ENCODE data around the gene DNAJC13.

Gene DNAJC13

DNA sequence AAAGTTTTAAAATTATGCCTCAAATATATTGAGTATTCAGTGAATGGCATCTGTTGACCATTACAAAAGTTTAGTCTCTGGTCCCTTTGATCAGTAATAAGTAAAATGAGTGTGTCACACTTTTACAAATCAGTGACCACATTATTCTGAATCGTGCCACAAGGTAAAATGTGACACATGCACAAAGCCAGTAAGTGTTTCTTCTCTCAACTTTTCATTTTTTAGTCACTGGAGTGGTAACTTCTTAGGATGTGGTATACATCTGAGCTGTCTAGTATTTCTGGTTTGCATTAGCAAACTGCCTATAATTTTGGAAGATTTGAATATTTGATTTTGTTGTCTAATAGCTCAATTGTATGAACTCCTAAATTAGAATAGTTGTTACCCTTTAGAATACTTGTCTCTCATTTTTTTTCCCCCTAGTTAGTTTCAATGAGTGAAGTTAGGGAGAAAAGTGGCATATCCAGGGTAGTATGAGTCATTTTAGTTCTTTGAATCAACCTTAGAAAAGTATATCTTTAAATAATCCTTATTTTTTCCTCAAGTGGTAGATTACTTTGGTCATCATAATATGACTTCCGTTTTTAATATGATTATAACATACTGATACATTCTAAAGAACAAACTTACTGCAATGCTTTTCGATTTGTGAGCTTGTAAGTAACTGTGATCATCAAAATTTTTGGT, 18.1 kb downstream of the DNAJC13 start:
- Histone ChIP-seq H3K9me3 (ENCODE audit: insufficient read depth, low read length, severe bottlenecking) (no peaks in the 10 kb centered on the region), H3K4me1 (ENCODE audit: insufficient read depth, low read length) (no peaks in the 10 kb centered on the region), H3K27me3 (ENCODE audit: insufficient read depth, low read length, poor library complexity) (no peaks in the 10 kb centered on the region), H2AFZ (ENCODE audit: low read depth, low read length) (no peak overlapping the region), H3K4me3 (ENCODE audit: low read depth in 1 of 2, low read length in 2 of 2) (no peak overlapping the region), H3K4me2 (ENCODE audit: insufficient read depth, low read length) (no peak overlapping the region), H3K36me3 (ENCODE audit: insufficient read depth, low read length) (peaks cover 19% of the 10 kb centered on the region; the same call in 1 of the 2 replicates), H3K79me2 (ENCODE audit: insufficient read depth, low read length) (peaks cover 19% of the 10 kb centered on the region), H3K27ac (ENCODE audit: low read length) (no peak overlapping the region), H4K20me1 (ENCODE audit: insufficient read depth, low read length) (peaks cover 5% of the 10 kb centered on the region; the same call in 1 of the 2 replicates), H3K9ac (ENCODE audit: low read depth, low read length) (no peak overlapping the region)
- TF ChIP-seq EZH2 (IDR thresholded peaks at IDR 0.05; ENCODE audit: borderline replicate concordance, low read depth, low read length, severe bottlenecking): no peak
- TF ChIP-seq, protein P1, sequence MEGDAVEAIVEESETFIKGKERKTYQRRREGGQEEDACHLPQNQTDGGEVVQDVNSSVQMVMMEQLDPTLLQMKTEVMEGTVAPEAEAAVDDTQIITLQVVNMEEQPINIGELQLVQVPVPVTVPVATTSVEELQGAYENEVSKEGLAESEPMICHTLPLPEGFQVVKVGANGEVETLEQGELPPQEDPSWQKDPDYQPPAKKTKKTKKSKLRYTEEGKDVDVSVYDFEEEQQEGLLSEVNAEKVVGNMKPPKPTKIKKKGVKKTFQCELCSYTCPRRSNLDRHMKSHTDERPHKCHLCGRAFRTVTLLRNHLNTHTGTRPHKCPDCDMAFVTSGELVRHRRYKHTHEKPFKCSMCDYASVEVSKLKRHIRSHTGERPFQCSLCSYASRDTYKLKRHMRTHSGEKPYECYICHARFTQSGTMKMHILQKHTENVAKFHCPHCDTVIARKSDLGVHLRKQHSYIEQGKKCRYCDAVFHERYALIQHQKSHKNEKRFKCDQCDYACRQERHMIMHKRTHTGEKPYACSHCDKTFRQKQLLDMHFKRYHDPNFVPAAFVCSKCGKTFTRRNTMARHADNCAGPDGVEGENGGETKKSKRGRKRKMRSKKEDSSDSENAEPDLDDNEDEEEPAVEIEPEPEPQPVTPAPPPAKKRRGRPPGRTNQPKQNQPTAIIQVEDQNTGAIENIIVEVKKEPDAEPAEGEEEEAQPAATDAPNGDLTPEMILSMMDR (IDR thresholded peaks at IDR 0.05; ENCODE audit: borderline replicate concordance, extremely low read depth, low read length, poor library complexity, severe bottlenecking): no peak
- ATAC-seq (ENCODE audit: insufficient read depth, low read depth) (no peak), DNase-seq (no peak)

DNA sequence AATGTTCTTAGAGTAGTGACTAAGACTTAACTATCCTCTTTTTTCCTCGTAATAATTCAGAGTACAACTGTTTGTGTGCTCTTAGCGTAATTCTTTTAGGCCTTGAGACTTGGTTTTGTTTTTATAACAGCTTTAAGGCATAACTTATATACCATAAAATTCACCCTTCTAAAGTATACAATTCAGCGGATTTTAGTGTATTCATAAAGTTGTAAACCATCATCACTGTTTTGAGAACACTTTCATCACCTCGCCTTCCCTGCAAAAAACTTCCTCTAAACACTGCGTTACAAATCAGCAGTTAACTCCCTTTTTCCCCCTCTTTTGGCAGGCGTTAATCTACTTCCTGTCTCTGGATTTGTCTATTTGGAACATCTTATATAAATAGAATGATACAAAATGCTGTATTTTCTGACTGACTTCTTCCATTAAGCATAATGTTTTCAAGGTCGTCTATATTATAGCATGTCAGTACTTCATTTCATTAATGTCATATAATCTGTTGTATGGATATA, 18.7 kb downstream of the DNAJC13 start:
- TF ChIP-seq, protein P1 (IDR thresholded peaks at IDR 0.05; ENCODE audit: borderline replicate concordance, extremely low read depth, low read length, poor library complexity, severe bottlenecking): no peak
- no peak for TF ChIP-seq EZH2 (IDR thresholded peaks at IDR 0.05; ENCODE audit: borderline replicate concordance, low read depth, low read length, severe bottlenecking)
- Histone ChIP-seq H3K9ac (ENCODE audit: low read depth, low read length) (no peak overlapping the region), H3K36me3 (ENCODE audit: insufficient read depth, low read length) (peaks cover 23% of the 10 kb centered on the region; the same call in 1 of the 2 replicates), H3K4me3 (ENCODE audit: low read depth in 1 of 2, low read length in 2 of 2) (no peak overlapping the region), H3K4me1 (ENCODE audit: insufficient read depth, low read length) (no peaks in the 10 kb centered on the region), H3K27ac (ENCODE audit: low read length) (no peak overlapping the region), H3K9me3 (ENCODE audit: insufficient read depth, low read length, severe bottlenecking) (no peaks in the 10 kb centered on the region), H3K4me2 (ENCODE audit: insufficient read depth, low read length) (no peak overlapping the region), H4K20me1 (ENCODE audit: insufficient read depth, low read length) (peaks cover 8% of the 10 kb centered on the region; the same call in 1 of the 2 replicates), H3K27me3 (ENCODE audit: insufficient read depth, low read length, poor library complexity) (no peaks in the 10 kb centered on the region), H2AFZ (ENCODE audit: low read depth, low read length) (no peak overlapping the region), H3K79me2 (ENCODE audit: insufficient read depth, low read length) (peaks cover 21% of the 10 kb centered on the region)
- ATAC-seq (ENCODE audit: insufficient read depth, low read depth): no peak
- DNase-seq: no peak

DNA sequence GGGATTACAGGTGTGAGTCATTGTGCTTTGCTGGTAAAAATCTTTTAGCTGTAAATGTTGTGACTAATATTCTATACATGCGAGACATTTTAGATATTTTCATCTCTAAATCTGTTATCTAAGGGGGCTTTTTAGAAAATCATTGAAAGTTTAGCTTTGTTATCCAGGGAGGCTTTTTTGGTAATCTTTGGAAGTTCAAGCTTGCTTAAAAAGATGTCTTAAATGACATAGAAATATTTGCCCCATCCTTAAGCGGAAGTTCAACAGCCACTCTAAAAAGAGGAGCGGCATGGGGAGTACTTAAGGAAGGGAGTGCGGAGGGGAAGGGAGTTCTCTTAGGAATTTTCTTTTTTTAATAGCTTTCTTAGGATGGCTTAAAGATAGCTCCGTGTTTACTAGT, 26.1 kb downstream of the DNAJC13 start:
- TF ChIP-seq EZH2 (IDR thresholded peaks at IDR 0.05; ENCODE audit: borderline replicate concordance, low read depth, low read length, severe bottlenecking): no peak
- TF ChIP-seq, protein P1 (IDR thresholded peaks at IDR 0.05; ENCODE audit: borderline replicate concordance, extremely low read depth, low read length, poor library complexity, severe bottlenecking): no peak

More for the DNA sequence above, 26.1 kb downstream of the DNAJC13 start:
- Histone ChIP-seq H3K4me1 (ENCODE audit: insufficient read depth, low read length) (peaks cover 10% of the 10 kb centered on the region; the same call in 1 of the 2 replicates), H3K9ac (ENCODE audit: low read depth, low read length) (no peak overlapping the region), H3K79me2 (ENCODE audit: insufficient read depth, low read length) (peaks cover 28% of the 10 kb centered on the region), H3K4me3 (ENCODE audit: low read depth in 1 of 2, low read length in 2 of 2) (no peak overlapping the region), H3K27ac (ENCODE audit: low read length) (no peak overlapping the region), H4K20me1 (ENCODE audit: insufficient read depth, low read length) (peaks cover 6% of the 10 kb centered on the region; the same call in 1 of the 2 replicates), H2AFZ (ENCODE audit: low read depth, low read length) (no peak overlapping the region), H3K4me2 (ENCODE audit: insufficient read depth, low read length) (no peak overlapping the region), H3K27me3 (ENCODE audit: insufficient read depth, low read length, poor library complexity) (no peaks in the 10 kb centered on the region), H3K9me3 (ENCODE audit: insufficient read depth, low read length, severe bottlenecking) (no peaks in the 10 kb centered on the region), H3K36me3 (ENCODE audit: insufficient read depth, low read length) (peaks cover 24% of the 10 kb centered on the region; the same call in 1 of the 2 replicates)
- DNase-seq (no peak), ATAC-seq (ENCODE audit: insufficient read depth, low read depth) (no peak)
